ENCODE results near the gene ARVCF.

The ARVCF gene

GRCh38 chr22:20057596-20058268 is 41.1 kb upstream of the ARVCF start:
- Histone ChIP-seq H2AFZ (ENCODE audit: low read length) (no peak overlapping the region), H3K4ac (ENCODE audit: low read length) (no peak overlapping the region), H3K4me3 (ENCODE audit: low read length in 2 of 2) (no peak overlapping the region), H2BK15ac (ENCODE audit: low read length) (no peak overlapping the region), H3K79me1 (ENCODE audit: low read depth, low read length) (peaks cover 6% of the 10 kb centered on the region), H2AK5ac (ENCODE audit: low read depth, low read length) (no peak overlapping the region), H3K4me1 (ENCODE audit: control insufficient read depth in 2 of 2, insufficient read depth in 1 of 2, low read depth in 1 of 2, low read length in 2 of 2) (peaks cover 0 to 6% of the 10 kb centered on the region in 2 donors), H3K14ac (ENCODE audit: low read length) (no peak overlapping the region), H3K27me3 (ENCODE audit: control insufficient read depth in 3 of 3, insufficient read depth in 3 of 3, low read depth in 1 of 3, low read length in 3 of 3) (no peaks in the 10 kb centered on the region), H2BK120ac (ENCODE audit: low read depth, low read length) (no peak overlapping the region), H3K9me3 (replicated peaks in 1 of 2; ENCODE audit: control insufficient read depth in 2 of 2, insufficient read depth in 1 of 2, low read depth in 1 of 2, low read length in 2 of 2) (no peaks in the 10 kb centered on the region), H3K36me3 (replicated peaks in 1 of 2; ENCODE audit: control insufficient read depth in 2 of 2, insufficient read depth in 2 of 2, low read length in 2 of 2) (peaks cover 0 to 6% of the 10 kb centered on the region in 2 donors), H3K27ac (replicated peaks; ENCODE audit: low read length) (no peak overlapping the region), H2BK12ac (ENCODE audit: low read length) (no peak overlapping the region), H4K91ac (ENCODE audit: low read depth, low read length, poor library complexity) (no peak overlapping the region), H3K18ac (ENCODE audit: low read length) (no peak overlapping the region), H3K9ac (ENCODE audit: low read depth, low read length, poor library complexity) (no peak overlapping the region), H2BK5ac (ENCODE audit: low read length) (no peak overlapping the region), H3K23ac (ENCODE audit: low read depth, low read length, poor library complexity) (no peak overlapping the region), H3K4me2 (ENCODE audit: insufficient read depth, low read length, poor library complexity, severe bottlenecking) (no peak overlapping the region), H4K8ac (ENCODE audit: low read depth, low read length) (no peak overlapping the region)
- DNase-seq (ENCODE audit: low spot score): no peak
- no CpG with 5 or more reads among the region's 13 CpGs for WGBS, 2 donors (ENCODE audit: extremely low coverage in 2 of 2, insufficient read length in 2 of 2, insufficient replicate concordance in 1 of 2)

- H3K14ac ChIP-seq (ENCODE audit: low read length): no peak overlapping the region
- no peak overlapping the region for H2BK12ac ChIP-seq (ENCODE audit: low read length)
- no peaks in the 10 kb centered on the region for H3K27me3 ChIP-seq (ENCODE audit: control insufficient read depth in 3 of 3, insufficient read depth in 3 of 3, low read depth in 1 of 3, low read length in 3 of 3)
- WGBS, 2 donors (ENCODE audit: extremely low coverage in 2 of 2, insufficient read length in 2 of 2, insufficient replicate concordance in 1 of 2): no CpG with 5 or more reads among the region's 16 CpGs
- DNase-seq (ENCODE audit: low spot score): no peak
- peaks cover 0 to 4% of the 10 kb centered on the region in 2 donors for H3K4me1 ChIP-seq (ENCODE audit: control insufficient read depth in 2 of 2, insufficient read depth in 1 of 2, low read depth in 1 of 2, low read length in 2 of 2)
- peak overlapping the region; percentile 69 for H2BK5ac ChIP-seq (ENCODE audit: low read length)
- H3K4me3 ChIP-seq (ENCODE audit: low read length in 2 of 2): no peak overlapping the region
- H3K27ac ChIP-seq (replicated peaks; ENCODE audit: low read length): no peak overlapping the region
- no peaks in the 10 kb centered on the region for H3K9me3 ChIP-seq (replicated peaks in 1 of 2; ENCODE audit: control insufficient read depth in 2 of 2, insufficient read depth in 1 of 2, low read depth in 1 of 2, low read length in 2 of 2)
- peak overlapping the region; percentile 70 for H3K23ac ChIP-seq (ENCODE audit: low read depth, low read length, poor library complexity)
- no peak overlapping the region for H3K18ac ChIP-seq (ENCODE audit: low read length)
- H3K79me1 ChIP-seq (ENCODE audit: low read depth, low read length): peaks cover 7% of the 10 kb centered on the region
- H3K9ac ChIP-seq (ENCODE audit: low read depth, low read length, poor library complexity): no peak overlapping the region
- H4K91ac ChIP-seq (ENCODE audit: low read depth, low read length, poor library complexity): no peak overlapping the region
- no peak overlapping the region for H3K4me2 ChIP-seq (ENCODE audit: insufficient read depth, low read length, poor library complexity, severe bottlenecking)
- no peak overlapping the region for H3K4ac ChIP-seq (ENCODE audit: low read length)
- H4K8ac ChIP-seq (ENCODE audit: low read depth, low read length): no peak overlapping the region
- H2AFZ ChIP-seq (ENCODE audit: low read length): no peak overlapping the region
- no peak overlapping the region for H2AK5ac ChIP-seq (ENCODE audit: low read depth, low read length)
- H2BK15ac ChIP-seq (ENCODE audit: low read length): no peak overlapping the region
- H2BK120ac ChIP-seq (ENCODE audit: low read depth, low read length): no peak overlapping the region
- H3K36me3 ChIP-seq (replicated peaks in 1 of 2; ENCODE audit: control insufficient read depth in 2 of 2, insufficient read depth in 2 of 2, low read length in 2 of 2): peaks cover 0 to 6% of the 10 kb centered on the region in 2 donors
Observed at GRCh38 chr22:20056696-20057386, 40.2 kb upstream of the ARVCF start.

- H3K27ac ChIP-seq (replicated peaks; ENCODE audit: low read length): no peak overlapping the region
- peak overlapping the region; percentile 45 for H3K18ac ChIP-seq (ENCODE audit: low read length)
- H4K91ac ChIP-seq (ENCODE audit: low read depth, low read length, poor library complexity): no peak overlapping the region
- no peak overlapping the region for H2BK120ac ChIP-seq (ENCODE audit: low read depth, low read length)
- H2BK12ac ChIP-seq (ENCODE audit: low read length): peak overlapping the region; percentile 17
- H2BK15ac ChIP-seq (ENCODE audit: low read length): no peak overlapping the region
- H3K4me1 ChIP-seq (ENCODE audit: control insufficient read depth in 2 of 2, insufficient read depth in 1 of 2, low read depth in 1 of 2, low read length in 2 of 2): peaks cover 0 to 1% of the 10 kb centered on the region in 2 donors
- H2AK5ac ChIP-seq (ENCODE audit: low read depth, low read length): peak overlapping the region; percentile 22
- H2AFZ ChIP-seq (ENCODE audit: low read length): no peak overlapping the region
- H3K23ac ChIP-seq (ENCODE audit: low read depth, low read length, poor library complexity): peak overlapping the region; percentile 69
- H2BK5ac ChIP-seq (ENCODE audit: low read length): peak overlapping the region; percentile 39
- no CpG with 5 or more reads among the region's 10 CpGs for WGBS, 2 donors (ENCODE audit: extremely low coverage in 2 of 2, insufficient read length in 2 of 2, insufficient replicate concordance in 1 of 2)
- no peaks in the 10 kb centered on the region for H3K9me3 ChIP-seq (replicated peaks in 1 of 2; ENCODE audit: control insufficient read depth in 2 of 2, insufficient read depth in 1 of 2, low read depth in 1 of 2, low read length in 2 of 2)
- H3K14ac ChIP-seq (ENCODE audit: low read length): no peak overlapping the region
- H3K36me3 ChIP-seq (replicated peaks in 1 of 2; ENCODE audit: control insufficient read depth in 2 of 2, insufficient read depth in 2 of 2, low read length in 2 of 2): peaks cover 0 to 6% of the 10 kb centered on the region in 2 donors
- H3K79me1 ChIP-seq (ENCODE audit: low read depth, low read length): peaks cover 7% of the 10 kb centered on the region
- no peak overlapping the region for H3K9ac ChIP-seq (ENCODE audit: low read depth, low read length, poor library complexity)
- DNase-seq (ENCODE audit: low spot score): no peak
- no peak overlapping the region for H4K8ac ChIP-seq (ENCODE audit: low read depth, low read length)
- no peaks in the 10 kb centered on the region for H3K27me3 ChIP-seq (ENCODE audit: control insufficient read depth in 3 of 3, insufficient read depth in 3 of 3, low read depth in 1 of 3, low read length in 3 of 3)
- H3K4ac ChIP-seq (ENCODE audit: low read length): no peak overlapping the region
- H3K4me2 ChIP-seq (ENCODE audit: insufficient read depth, low read length, poor library complexity, severe bottlenecking): no peak overlapping the region
- H3K4me3 ChIP-seq (ENCODE audit: low read length in 2 of 2): no peak overlapping the region
Observed at GRCh38 chr22:20056161-20056560, 39.5 kb upstream of the ARVCF start.

DNA sequence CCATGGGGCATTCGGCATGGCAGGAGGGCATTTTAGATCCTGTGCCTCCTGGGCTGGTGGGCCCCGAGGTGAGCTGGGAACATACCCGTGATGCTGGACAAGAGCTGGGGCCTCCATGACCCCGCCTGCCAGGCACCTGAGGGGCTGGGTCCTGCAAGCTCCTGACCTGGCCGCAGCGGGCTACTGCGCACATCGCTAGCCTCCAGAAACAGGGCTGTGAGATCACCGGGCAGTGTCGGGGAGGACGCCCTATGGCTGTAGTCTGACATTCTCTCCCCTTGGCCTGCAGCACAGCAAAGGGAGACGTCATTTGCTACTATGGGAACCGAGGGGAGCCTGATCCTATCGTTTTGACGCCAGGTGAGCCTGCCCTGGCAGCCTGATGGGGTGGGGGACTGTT is 39.0 kb upstream of the ARVCF start:
- Histone ChIP-seq H3K14ac (ENCODE audit: low read length) (no peak overlapping the region), H3K36me3 (replicated peaks in 1 of 2; ENCODE audit: control insufficient read depth in 2 of 2, insufficient read depth in 2 of 2, low read length in 2 of 2) (peaks cover 0 to 6% of the 10 kb centered on the region in 2 donors), H4K91ac (ENCODE audit: low read depth, low read length, poor library complexity) (no peak overlapping the region), H4K8ac (ENCODE audit: low read depth, low read length) (peak overlapping the region; percentile 43), H2BK15ac (ENCODE audit: low read length) (no peak overlapping the region), H3K23ac (ENCODE audit: low read depth, low read length, poor library complexity) (peak overlapping the region; percentile 80), H3K27ac (replicated peaks; ENCODE audit: low read length) (no peak overlapping the region), H2BK12ac (ENCODE audit: low read length) (no peak overlapping the region), H3K4me3 (ENCODE audit: low read length in 2 of 2) (no peak overlapping the region), H3K27me3 (ENCODE audit: control insufficient read depth in 3 of 3, insufficient read depth in 3 of 3, low read depth in 1 of 3, low read length in 3 of 3) (no peaks in the 10 kb centered on the region), H3K18ac (ENCODE audit: low read length) (peak overlapping the region; percentile 11), H2BK5ac (ENCODE audit: low read length) (peak overlapping the region; percentile 39), H3K4me2 (ENCODE audit: insufficient read depth, low read length, poor library complexity, severe bottlenecking) (no peak overlapping the region), H3K79me1 (ENCODE audit: low read depth, low read length) (peaks cover 7% of the 10 kb centered on the region), H3K9me3 (replicated peaks in 1 of 2; ENCODE audit: control insufficient read depth in 2 of 2, insufficient read depth in 1 of 2, low read depth in 1 of 2, low read length in 2 of 2) (no peaks in the 10 kb centered on the region), H3K4ac (ENCODE audit: low read length) (no peak overlapping the region), H3K9ac (ENCODE audit: low read depth, low read length, poor library complexity) (no peak overlapping the region), H2AK5ac (ENCODE audit: low read depth, low read length) (no peak overlapping the region), H2AFZ (ENCODE audit: low read length) (no peak overlapping the region), H3K4me1 (ENCODE audit: control insufficient read depth in 2 of 2, insufficient read depth in 1 of 2, low read depth in 1 of 2, low read length in 2 of 2) (no peaks in the 10 kb centered on the region), H2BK120ac (ENCODE audit: low read depth, low read length) (no peak overlapping the region)
- no CpG with 5 or more reads among the region's 15 CpGs for WGBS, 2 donors (ENCODE audit: extremely low coverage in 2 of 2, insufficient read length in 2 of 2, insufficient replicate concordance in 1 of 2)
- no peak for DNase-seq (ENCODE audit: low spot score)

Data from neuronal stem cell (in vitro differentiated cells).